NCI-H2107 treated with DMSO at 0.1 percent for 48 hours (cell line): ENCODE data around the gene C17orf107.

Experiments
- DNase-seq: peaks from one replicate; lab custom pipeline; 2025; ENCODE audit not compliant: unreplicated experiment; lab: John Stamatoyannopoulos, UW

Gene C17orf107

GRCh38 chr17:4934173-4934979 lies 35.0 kb downstream of the C17orf107 start:
- no peak for DNase-seq

DNA sequence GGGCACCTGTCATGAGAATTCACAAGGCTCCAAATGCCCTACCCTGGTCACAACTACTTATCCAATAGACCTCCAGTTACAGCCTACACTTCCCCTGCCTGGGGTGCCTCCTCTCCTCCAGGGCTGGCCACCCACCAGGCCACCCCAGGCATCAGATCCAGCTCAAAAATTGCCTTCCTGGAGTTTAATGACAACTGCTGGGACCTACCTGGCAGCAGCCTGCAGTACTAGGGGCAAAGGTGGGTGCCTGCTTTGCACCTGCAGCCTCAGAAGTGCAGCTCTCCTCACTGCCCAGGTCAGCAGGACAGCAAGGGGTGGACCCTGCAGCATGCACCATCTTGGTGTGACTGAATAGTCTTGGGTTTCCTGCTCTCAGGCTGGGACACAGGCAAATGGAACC lies 36.3 kb downstream of the C17orf107 start:
- no peak for DNase-seq

GRCh38 chr17:4936436-4936835 lies 37.1 kb downstream of the C17orf107 start:
- DNase-seq = no peak

GRCh38 chr17:4937553-4937952 lies 38.2 kb downstream of the C17orf107 start:
- DNase-seq = no peak

DNA sequence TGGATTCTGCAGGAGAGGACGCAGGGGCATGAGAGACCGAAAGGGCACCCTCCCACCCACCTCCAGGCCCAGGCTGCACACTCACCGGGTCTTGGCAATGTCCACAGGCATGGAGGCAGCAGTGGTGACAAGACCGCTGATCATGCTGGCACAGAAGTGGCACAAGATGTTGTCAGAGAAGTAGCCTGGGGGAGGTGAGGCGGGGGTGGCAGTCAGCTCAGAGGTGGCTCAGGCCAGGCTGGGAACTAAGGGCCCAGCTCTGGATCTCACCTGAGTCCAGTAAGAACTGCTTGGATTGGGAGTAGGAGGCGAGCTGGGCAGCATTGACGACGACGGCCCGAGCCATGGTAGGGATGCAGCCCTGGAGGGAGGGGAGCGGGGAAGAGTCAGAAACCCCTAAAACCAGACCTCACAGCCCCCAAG lies 38.7 kb downstream of the C17orf107 start:
- no peak for DNase-seq

DNA sequence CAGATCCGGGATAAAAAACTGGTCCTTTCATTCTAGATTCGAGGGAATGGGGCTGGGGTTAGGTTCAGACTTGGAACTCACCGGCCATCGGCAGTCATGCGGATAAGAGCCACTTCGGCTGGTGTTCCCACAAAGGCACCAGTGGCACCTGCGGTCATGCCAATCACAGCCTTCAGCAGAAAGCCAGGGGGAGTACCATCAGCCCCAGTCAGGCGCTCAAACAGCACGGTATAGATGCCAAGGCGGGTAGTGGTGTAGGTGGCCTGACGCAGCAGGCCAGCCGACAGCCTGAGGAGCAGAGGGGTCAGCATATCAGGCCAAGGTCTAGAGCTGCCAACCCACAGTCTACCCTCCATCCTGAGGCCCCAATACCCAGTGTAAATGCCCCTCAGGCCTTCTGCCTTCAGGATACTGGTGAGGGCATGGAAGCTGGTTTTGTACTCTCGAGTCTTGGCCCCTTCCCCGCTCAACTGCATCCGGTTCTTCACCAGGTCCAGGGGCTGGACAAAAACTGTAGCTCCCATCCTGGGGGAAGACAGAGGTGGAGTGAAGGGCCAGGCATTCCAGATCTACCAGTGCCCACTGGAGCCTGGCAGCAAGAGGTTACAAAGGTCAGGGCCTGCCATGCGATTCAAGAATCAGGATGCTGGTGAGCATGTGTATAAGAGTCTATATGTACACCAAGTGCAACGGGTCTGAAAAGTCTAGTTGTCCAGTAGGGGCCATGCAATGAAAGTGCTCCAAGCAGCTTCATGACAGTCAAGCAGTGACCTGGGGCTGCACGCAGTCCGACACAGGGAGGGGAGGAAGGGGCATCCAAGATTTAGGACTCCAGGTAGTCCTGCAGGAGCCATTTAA lies 39.6 kb downstream of the C17orf107 start:
- no peak for DNase-seq

DNA sequence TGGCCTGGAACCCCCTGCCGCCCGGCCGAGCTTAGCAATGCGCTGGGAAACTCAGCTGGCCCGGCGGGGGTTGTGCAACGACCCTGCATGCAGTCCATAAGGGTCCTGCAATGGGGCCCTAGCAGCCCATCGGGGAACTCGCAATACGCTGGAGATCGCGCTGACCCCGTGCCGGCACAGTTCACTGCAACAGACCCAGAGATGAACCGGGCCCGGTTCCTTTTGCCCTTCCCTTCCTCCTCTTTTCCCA lies 40.1 kb downstream of the C17orf107 start:
- no peak for DNase-seq

DNA sequence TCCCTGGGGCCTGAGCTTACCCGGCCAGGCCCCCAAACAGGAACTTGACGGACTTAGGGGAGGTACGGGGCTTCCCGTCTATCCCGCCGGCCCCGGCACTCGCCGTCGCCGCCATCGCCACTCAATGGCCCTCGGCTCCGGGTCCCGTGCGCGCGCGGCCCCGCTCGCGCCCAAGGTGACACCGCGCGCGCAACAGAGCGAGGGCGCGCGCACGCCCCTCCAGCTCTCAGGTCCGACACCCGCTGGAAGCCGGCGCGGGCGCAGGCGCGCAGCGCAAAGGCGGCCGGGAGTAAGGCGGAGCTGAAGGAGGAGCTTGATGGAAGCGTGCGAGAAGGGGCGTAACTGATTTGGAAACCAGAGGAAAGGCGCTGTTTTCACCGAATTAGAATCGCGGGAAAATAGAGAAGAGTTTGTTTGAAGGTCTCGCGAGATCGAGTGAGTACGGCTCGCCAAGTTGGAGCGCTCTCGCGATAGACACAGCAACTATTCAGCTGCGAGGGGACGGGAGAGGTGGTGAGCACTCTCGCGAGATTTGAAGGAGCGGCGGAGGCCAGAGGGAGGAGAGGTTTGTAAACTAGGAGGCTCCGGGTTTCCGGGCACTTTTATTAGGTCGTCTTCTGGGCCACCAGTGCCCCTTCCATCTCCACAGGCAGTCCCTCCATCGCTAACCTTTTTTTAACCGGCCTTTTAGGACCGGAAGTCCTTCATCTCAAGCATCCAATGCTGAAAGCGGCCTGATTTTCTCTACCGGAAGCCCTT lies 40.6 kb downstream of the C17orf107 start, which contains the start of the genes RNF167 and SLC25A11:
Gene RNF167 (plus strand): TSS at position 473 of the 759 bp plus-strand sequence. CDS start 642 bp downstream, outside the sequence.
Gene SLC25A11 (minus strand): TSS at position 251 of the 759 bp plus-strand sequence. CDS start 136 bp downstream, at position 115.
- DNase-seq = peak; percentile 82

GRCh38 chr17:4940555-4941318 lies 41.4 kb downstream of the C17orf107 start:
- DNase-seq = no peak

DNA sequence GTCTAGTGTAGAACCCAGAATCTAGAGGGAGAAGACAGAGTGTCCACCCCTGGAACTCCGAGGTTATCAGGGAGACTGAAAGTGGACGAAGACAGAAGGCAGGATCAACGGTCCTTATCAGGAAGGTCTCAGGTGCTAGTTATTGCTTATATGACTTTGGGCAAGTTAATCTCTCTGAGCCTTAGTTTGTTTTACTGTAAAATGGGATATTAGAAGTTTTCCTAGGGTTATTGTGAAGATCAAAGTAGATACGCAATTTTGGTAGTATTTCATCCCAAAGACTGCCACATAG lies 41.9 kb downstream of the C17orf107 start:
- no peak for DNase-seq

GRCh38 chr17:4942760-4943508 lies 43.6 kb downstream of the C17orf107 start:
- DNase-seq = no peak

GRCh38 chr17:4944163-4944553 lies 44.8 kb downstream of the C17orf107 start:
- no peak for DNase-seq

DNA sequence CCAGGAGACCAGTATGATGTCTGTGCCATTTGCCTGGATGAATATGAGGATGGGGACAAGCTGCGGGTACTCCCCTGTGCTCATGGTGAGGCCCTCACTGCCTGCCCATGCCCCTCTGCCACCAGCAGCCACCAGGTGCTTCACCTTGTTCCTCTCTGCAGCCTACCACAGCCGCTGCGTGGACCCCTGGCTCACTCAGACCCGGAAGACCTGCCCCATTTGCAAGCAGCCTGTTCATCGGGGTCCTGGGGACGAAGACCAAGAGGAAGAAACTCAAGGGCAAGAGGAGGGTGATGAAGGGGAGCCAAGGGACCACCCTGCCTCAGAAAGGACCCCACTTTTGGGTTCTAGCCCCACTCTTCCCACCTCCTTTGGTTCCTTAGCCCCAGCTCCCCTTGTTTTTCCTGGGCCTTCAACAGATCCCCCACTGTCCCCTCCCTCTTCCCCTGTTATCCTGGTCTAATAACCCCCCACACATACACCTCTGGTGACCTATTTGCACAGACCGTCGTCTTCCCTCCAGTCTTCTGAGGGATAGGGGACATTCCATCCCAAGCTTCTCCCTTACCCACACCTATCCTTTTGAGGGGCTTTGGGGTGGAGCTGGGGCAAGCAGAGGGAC lies 45.3 kb downstream of the C17orf107 start:
- DNase-seq = no peak

- no peak for DNase-seq
These were observed 46.0 kb downstream of the C17orf107 start for GRCh38 chr17:4945176-4945943.

GRCh38 chr17:4945944-4946280 lies 46.6 kb downstream of the C17orf107 start:
- no peak for DNase-seq

DNA sequence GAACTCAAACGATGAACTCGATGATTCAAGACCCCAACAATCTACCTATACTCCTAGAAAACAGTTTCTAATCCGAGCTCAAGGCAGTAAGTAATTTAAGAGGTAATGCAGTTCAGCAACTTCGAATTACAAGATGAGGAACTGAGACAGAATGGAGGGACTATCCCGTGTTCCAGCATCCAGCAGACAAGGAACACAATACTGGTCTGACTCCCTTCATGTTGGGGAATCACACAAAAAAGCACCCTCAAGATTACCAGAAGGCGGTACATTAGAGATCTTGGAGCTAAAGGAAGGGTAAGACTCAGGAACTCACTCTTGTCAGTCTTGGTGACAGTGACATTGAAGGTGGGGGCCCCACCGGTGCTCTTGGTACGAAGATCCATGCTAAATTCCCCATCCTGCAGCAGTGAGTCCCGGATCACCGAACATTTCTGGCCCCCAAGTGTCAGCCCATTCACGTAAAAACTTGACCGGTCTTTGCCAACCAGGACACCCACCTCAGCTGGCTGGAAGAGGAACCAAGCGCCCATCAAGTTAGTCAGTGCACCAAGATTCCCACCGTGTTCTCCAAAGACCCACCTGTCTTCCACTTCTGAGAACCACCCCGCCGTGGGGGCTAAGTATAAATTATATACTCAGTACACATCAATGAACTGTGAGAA lies 47.1 kb downstream of the C17orf107 start:
- DNase-seq = no peak

DNA sequence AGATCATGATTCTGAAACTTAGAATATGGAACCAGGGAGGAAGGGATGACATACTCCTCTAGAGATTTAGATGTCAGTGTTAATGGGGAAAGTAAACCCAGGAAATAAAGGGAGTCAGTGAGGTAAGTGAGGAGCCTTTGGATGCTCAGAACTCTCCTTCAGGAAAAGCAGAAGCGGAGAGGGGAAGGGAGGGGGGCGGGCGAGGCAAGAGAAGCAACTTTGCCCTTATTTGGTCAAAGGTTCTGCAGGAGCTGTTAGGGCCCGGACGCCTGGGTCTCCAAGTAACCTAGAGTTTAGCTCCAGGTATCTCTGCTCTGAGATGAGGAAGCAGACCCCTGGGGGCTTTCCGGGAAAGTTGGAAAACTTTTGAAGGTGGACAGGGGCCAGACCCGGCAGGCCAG lies 47.7 kb downstream of the C17orf107 start:
- DNase-seq = no peak

DNA sequence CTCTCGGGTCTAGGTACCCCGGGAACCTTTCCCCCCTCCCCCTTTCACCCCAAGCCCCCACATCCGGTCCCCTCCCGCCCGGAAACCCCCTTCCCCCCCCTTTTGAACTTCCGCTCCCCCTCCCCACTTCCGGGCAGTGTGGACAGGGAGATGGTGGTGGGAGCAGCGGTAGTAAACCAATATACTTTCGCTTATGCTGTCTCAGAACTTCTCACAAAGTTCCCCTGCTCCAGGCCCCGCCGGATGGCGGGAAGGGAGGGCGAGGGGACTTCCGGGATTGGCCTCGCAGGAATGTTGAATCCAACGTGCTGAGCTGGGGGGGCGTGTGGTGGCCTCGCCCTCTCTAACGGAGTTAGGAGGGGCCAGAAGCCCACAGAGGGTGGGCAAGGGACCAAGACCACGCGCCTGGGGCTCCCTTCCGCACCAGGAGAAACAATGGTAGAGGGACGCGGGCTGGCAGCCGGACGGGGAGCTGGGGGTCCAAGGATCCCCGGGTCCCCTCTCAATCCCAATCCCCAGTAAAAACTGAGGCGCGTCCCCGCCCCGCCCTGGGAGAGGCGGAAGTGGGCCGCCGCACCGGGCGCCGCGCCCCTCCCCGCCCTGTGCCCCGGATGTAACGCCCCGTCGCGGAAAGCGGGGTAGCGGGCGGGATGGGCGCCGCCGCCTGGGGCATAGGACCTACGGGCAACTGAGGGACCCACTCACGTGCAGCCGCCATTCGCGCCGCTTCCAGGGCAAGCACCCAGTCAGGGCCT lies 48.3 kb downstream of the C17orf107 start:
- DNase-seq = no peak
